ENCODE measurements around the gene PRKAG2.

DNA sequence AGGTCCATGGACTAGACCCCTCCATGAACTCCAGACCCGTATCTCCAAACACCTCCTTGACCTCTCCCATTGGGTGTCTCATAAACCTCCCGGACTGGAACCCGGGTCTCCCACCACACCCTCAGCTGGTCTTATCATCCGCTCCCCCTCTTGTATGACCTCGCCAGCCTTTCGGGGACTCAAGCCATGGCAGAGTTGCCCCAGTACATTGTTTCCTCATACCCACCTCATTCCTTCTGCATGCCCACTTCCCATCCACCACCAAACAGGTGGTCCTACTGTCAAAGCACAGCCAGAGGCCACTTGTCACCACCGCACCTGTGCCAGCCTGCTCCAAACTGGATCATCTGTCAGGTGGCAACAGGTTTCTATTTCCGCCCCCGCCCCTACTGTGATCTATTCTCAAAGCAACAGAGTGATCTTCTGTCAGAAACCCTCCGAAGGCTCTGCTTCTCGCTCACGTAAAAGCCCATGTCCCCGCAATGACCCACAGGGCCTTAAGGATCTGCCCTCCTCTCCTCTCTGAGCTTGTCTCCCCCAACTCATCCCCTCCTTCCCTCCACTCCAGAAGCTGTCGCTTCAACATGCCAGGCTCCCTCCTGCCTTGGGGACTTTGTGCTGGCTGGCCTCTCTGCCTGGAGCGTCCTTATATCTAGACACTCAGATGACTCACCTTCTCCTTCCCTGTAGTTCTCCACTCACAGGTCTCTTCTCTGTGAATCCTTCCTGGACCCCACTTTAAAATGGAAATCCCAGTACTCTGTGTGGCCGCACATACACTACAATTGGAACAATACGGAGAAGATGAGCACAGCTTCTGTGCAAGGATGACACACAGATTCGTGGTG, 22.8 kb upstream of the PRKAG2 start:
- no peak for TF ChIP-seq EZH2 (IDR thresholded peaks at IDR 0.05; ENCODE audit: borderline replicate concordance, low read length)
- TF ChIP-seq, protein P1, sequence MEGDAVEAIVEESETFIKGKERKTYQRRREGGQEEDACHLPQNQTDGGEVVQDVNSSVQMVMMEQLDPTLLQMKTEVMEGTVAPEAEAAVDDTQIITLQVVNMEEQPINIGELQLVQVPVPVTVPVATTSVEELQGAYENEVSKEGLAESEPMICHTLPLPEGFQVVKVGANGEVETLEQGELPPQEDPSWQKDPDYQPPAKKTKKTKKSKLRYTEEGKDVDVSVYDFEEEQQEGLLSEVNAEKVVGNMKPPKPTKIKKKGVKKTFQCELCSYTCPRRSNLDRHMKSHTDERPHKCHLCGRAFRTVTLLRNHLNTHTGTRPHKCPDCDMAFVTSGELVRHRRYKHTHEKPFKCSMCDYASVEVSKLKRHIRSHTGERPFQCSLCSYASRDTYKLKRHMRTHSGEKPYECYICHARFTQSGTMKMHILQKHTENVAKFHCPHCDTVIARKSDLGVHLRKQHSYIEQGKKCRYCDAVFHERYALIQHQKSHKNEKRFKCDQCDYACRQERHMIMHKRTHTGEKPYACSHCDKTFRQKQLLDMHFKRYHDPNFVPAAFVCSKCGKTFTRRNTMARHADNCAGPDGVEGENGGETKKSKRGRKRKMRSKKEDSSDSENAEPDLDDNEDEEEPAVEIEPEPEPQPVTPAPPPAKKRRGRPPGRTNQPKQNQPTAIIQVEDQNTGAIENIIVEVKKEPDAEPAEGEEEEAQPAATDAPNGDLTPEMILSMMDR (conservative IDR thresholded peaks at IDR 0.05 in 1 of 2, IDR thresholded peaks at IDR 0.05 in 1 of 2; ENCODE audit: extremely low read depth in 1 of 2, insufficient read depth in 1 of 2, low read depth in 1 of 2, low read length in 2 of 2), result no peak

All from mammary epithelial cell (primary cell).